A549 (cell line): ENCODE measurements around the gene DHX16. TPM values are rescaled to one million over a fixed set of nuclear protein-coding genes. Genes with fewer than 3 reads are reported as not detected.
A peak's percentile ranks its signal among the peaks of the same experiment; 100 is the strongest.

Source experiments
- ATAC-seq, 2 experiments: fragments of 200-7000 bp in 1 of 2; fragments of >200 bp in 1 of 2; cut with Nextera tagmentation in 1 of 2; cut with Tn5 transposase in 1 of 2; 3 replicates each; pipeline versions ENCODE4 v1.8.0 to v1.9.1; 2018 to 2020; ENCODE audit warnings: mild to moderate bottlenecking in 1 of 2, moderate library complexity in 1 of 2
- CTCF ChIA-PET: fragments of 300-600 bp; sonication (Branson Sonifier 250); formaldehyde crosslinking; extraction: SDS; loops from one replicate; lab custom pipeline; 2021; ENCODE audit warnings: antibody characterized with exemption, inconsistent platforms; lab: Yijun Ruan, JAX
- POLR2A ChIA-PET: fragments of 350-600 bp; formaldehyde crosslinking; extraction: SDS; loops from one replicate; lab custom pipeline; 2021; ENCODE audit warnings: antibody characterized with exemption, inconsistent platforms; lab: Yijun Ruan, JAX
- DNase-seq, 2 experiments: peaks; one replicate each; pipeline versions ENCODE4 v3.0.0 to v3.0.0-alpha.2; 2011 to 2016; ENCODE audit warnings: low read depth in 1 of 2, low spot score in 1 of 2
- FAIRE-seq: peaks from 2 replicates; lab custom pipeline; 2011; peaks lifted over from hg19 to GRCh38; lab: Jason Lieb, UNC
- H3K27ac ChIP-seq, 2 experiments: fragments of >200 bp; sonication (Bioruptor Twin); formaldehyde crosslinking; 3 replicates each; pipeline ENCODE4 v1.5.1; 2016 to 2017
- H3K4me1 ChIP-seq: fragments of >200 bp; sonication (Bioruptor Twin); formaldehyde crosslinking; 3 replicates; pipeline ENCODE4 v1.6.1; 2016
- H3K4me2 ChIP-seq: fragments of >200 bp; sonication (Bioruptor Twin); formaldehyde crosslinking; 3 replicates; pipeline ENCODE4 v1.6.1; 2016
- H3K4me3 ChIP-seq: fragments of >200 bp; sonication (Bioruptor Twin); formaldehyde crosslinking; 3 replicates; pipeline ENCODE4 v1.5.1; 2016
- H3K9me3 ChIP-seq: fragments of >200 bp; sonication (Bioruptor Twin); formaldehyde crosslinking; 3 replicates; pipeline ENCODE4 v1.6.1; 2016
- BCL3 ChIP-seq: fragments of >200 bp; sonication (Bioruptor Twin); formaldehyde crosslinking; IDR thresholded peaks from 3 replicates; pipeline ENCODE4 v1.6.1; 2016
- BHLHE40 ChIP-seq: IDR thresholded peaks from 2 replicates; pipeline ENCODE4 v1.6.1; 2012; ENCODE audit warnings: low read depth, low read length, inconsistent platforms
- CEBPB ChIP-seq, 2 experiments: fragments of >200 bp in 1 of 2; sonication (Bioruptor Twin) in 1 of 2; formaldehyde crosslinking in 1 of 2; IDR thresholded peaks; 2 replicates each; pipeline ENCODE4 v1.6.1; 2012 to 2016
- CHD4 ChIP-seq: fragments of 200-600 bp; sonication (generic); IDR thresholded peaks from 2 replicates; pipeline ENCODE4 v1.6.1; 2016; ENCODE audit warnings: antibody characterized with exemption, mild to moderate bottlenecking, borderline replicate concordance
- CTCF ChIP-seq: fragments of >200 bp; sonication (Bioruptor Twin); formaldehyde crosslinking; IDR thresholded peaks from 3 replicates; pipeline ENCODE4 v1.5.1; 2016
- E2F6 ChIP-seq: IDR thresholded peaks from 2 replicates; pipeline ENCODE4 v1.6.1; 2012; ENCODE audit warnings: low read depth, borderline replicate concordance
- EHF ChIP-seq: fragments of 250-450 bp; sonication (Bioruptor Pico); IDR thresholded peaks from 2 replicates; pipeline ENCODE4 v1.5.0; 2020; ENCODE audit warnings: mild to moderate bottlenecking
- ELK1 ChIP-seq: fragments of 150-350 bp; IDR thresholded peaks from 2 replicates; pipeline ENCODE4 v1.6.1; 2014; ENCODE audit warnings: low read depth, mild to moderate bottlenecking, low read length
- FOSB ChIP-seq: fragments of 250-450 bp; sonication (Bioruptor Pico); IDR thresholded peaks from 2 replicates; pipeline ENCODE4 v1.5.0; 2020; ENCODE audit warnings: mild to moderate bottlenecking, moderate library complexity
- FOSL2 ChIP-seq, 2 experiments: fragments of 450-650 bp in 1 of 2; fragments of >200 bp in 1 of 2; sonication (Bioruptor Twin) in 1 of 2; formaldehyde crosslinking; IDR thresholded peaks; 2 replicates each; pipeline versions ENCODE4 v1.5.0 to v1.6.1; 2016 to 2020; ENCODE audit warnings: mild to moderate bottlenecking in 1 of 2, moderate library complexity in 1 of 2
- FOXS1 ChIP-seq: fragments of 250-450 bp; sonication (Bioruptor Pico); IDR thresholded peaks from 2 replicates; pipeline ENCODE4 v1.5.0; 2020; ENCODE audit warnings: mild to moderate bottlenecking, moderate library complexity
- HDAC2 ChIP-seq: fragments of 200-600 bp; sonication (generic); IDR thresholded peaks from 2 replicates; pipeline ENCODE4 v1.6.1; 2016
- HES2 ChIP-seq: fragments of >200 bp; sonication (Bioruptor Twin); formaldehyde crosslinking; IDR thresholded peaks from 2 replicates; pipeline ENCODE4 v1.6.1; 2016
- HEYL ChIP-seq: fragments of 250-450 bp; sonication (Bioruptor Pico); IDR thresholded peaks from 2 replicates; pipeline ENCODE4 v1.8.0; 2021; ENCODE audit warnings: mild to moderate bottlenecking, moderate library complexity
- HOXB13 ChIP-seq: fragments of 250-450 bp; sonication (Bioruptor Pico); IDR thresholded peaks from 2 replicates; pipeline ENCODE4 v1.5.0; 2020; ENCODE audit warnings: low read depth, mild to moderate bottlenecking, moderate library complexity
- HOXB5 ChIP-seq: fragments of 250-450 bp; sonication (Bioruptor Pico); IDR thresholded peaks from 2 replicates; pipeline ENCODE4 v1.5.0; 2020; ENCODE audit warnings: mild to moderate bottlenecking, moderate library complexity
- JUN ChIP-seq, 2 experiments: fragments of >200 bp; sonication (Bioruptor Twin); formaldehyde crosslinking; IDR thresholded peaks; 2 replicates in 1 of 2; 3 replicates in 1 of 2; pipeline ENCODE4 v1.6.1; 2016 to 2017
- JUNB ChIP-seq: fragments of >200 bp; sonication (Bioruptor Twin); formaldehyde crosslinking; IDR thresholded peaks from 2 replicates; pipeline ENCODE4 v1.6.1; 2016
- KDM5A ChIP-seq: fragments of 200-600 bp; sonication (generic); IDR thresholded peaks from 2 replicates; pipeline ENCODE4 v1.6.1; 2016; ENCODE audit warnings: antibody characterized with exemption, mild to moderate bottlenecking
- MAX ChIP-seq: IDR thresholded peaks from 2 replicates; pipeline ENCODE4 v1.6.1; 2012
- PHF8 ChIP-seq: fragments of 200-600 bp; sonication (generic); IDR thresholded peaks from 2 replicates; pipeline ENCODE4 v1.6.1; 2016; ENCODE audit warnings: low read depth, mild to moderate bottlenecking, antibody characterized with exemption, moderate library complexity, borderline replicate concordance
- POLR2A ChIP-seq: IDR thresholded peaks from 2 replicates; pipeline ENCODE4 v1.6.1; 2012; ENCODE audit warnings: mild to moderate bottlenecking, low read length
- POLR2AphosphoS2 ChIP-seq: conservative IDR thresholded peaks from 2 replicates; pipeline ENCODE4 v1.6.1; 2012; ENCODE audit warnings: low read length, improper control_type of control experiment, inconsistent platforms
- RAD21 ChIP-seq, 2 experiments: fragments of >200 bp in 1 of 2; sonication (Bioruptor Twin) in 1 of 2; formaldehyde crosslinking in 1 of 2; IDR thresholded peaks in 1 of 2; conservative IDR thresholded peaks in 1 of 2; 2 replicates in 1 of 2; 3 replicates in 1 of 2; pipeline ENCODE4 v1.6.1; 2012 to 2018; ENCODE audit warnings: inconsistent platforms in 1 of 2
- RFX5 ChIP-seq: fragments of 450-650 bp; IDR thresholded peaks from 2 replicates; pipeline ENCODE4 v1.7.1; 2014; ENCODE audit warnings: antibody characterized with exemption, mild to moderate bottlenecking, moderate library complexity
- SMC3 ChIP-seq: fragments of >200 bp; sonication (Bioruptor Twin); formaldehyde crosslinking; IDR thresholded peaks from 3 replicates; pipeline ENCODE4 v1.6.1; 2018; ENCODE audit warnings: inconsistent platforms
- SREBF2 ChIP-seq: fragments of 450-650 bp; IDR thresholded peaks from 2 replicates; pipeline ENCODE4 v1.6.1; 2014; ENCODE audit warnings: mild to moderate bottlenecking, moderate library complexity
- TP53 ChIP-seq: fragments of 250-450 bp; sonication (Bioruptor Pico); IDR thresholded peaks from 2 replicates; pipeline ENCODE4 v1.5.0; 2021; ENCODE audit warnings: mild to moderate bottlenecking, moderate library complexity
- ZFP36 ChIP-seq: fragments of 450-650 bp; IDR thresholded peaks from 2 replicates; pipeline ENCODE4 v1.6.1; 2014; ENCODE audit warnings: borderline replicate concordance; ENCODE audit not compliant: partially characterized antibody
- whole genome bisulfite sequencing: methylation state at CpG from one replicate; pipeline ENCODE4 v1.1.6; 2017; ENCODE audit errors: missing lambda C conversion rate; 5-methylcytosine and 5-hydroxymethylcytosine counted together
- polyA plus RNA-seq, 4 experiments: library from polyadenylated mRNA; depleted of rRNA in 3 of 4; stranded (reverse); fragments of >200 nt; fragmentation: RNase III in 1 of 4; extraction: RNeasy Plus Mini Kit Qiagen cat#74134 plus additional on column Dnase treatment in 1 of 4; gene quantifications; 2 replicates in 3 of 4; 3 replicates in 1 of 4; pipeline ENCODE4 v1.2.3, GENCODE V29; 2011 to 2017

Gene DHX16
- polyA plus RNA-seq, 2 of the 4 experiments (the other 2 are of a cell fraction) = 31.6 TPM

- Histone ChIP-seq H3K4me1 (peaks cover 45% of the 10 kb centered on the region), H3K27ac (peak within 1 kb of the TSS; percentile 90 to 94), H3K9me3 (no peaks in the 10 kb centered on the region), H3K4me3 (peak within 1 kb of the TSS; percentile 56), H3K4me2 (peak within 1 kb of the TSS; percentile 88)
- peak; percentile 62 to 69 for ATAC-seq
- ChIA-PET POLR2A (interaction anchor here (1.1 to 1.5 kb wide), 4 partner anchors 17 to 54 kb away, joined by 4 to 7 read pairs (median 5); partner anchors contain the start of genes IER3 and MDC1), CTCF (interaction anchor here (0.7 to 6.9 kb wide), 4 partner anchors 13 to 41 kb away, joined by 3 to 84 read pairs (median 25); no protein-coding TSS in a partner anchor)
- 3% methylated on average over 20 of the region's 40 CpGs for whole genome bisulfite sequencing
- peak; percentile 60 to 73 for DNase-seq
- TF ChIP-seq RFX5 (no peak), EHF (CRISPR knock-in tag) (no peak), JUN (IDR thresholded peaks at IDR 0.05) (no peak), HOXB13 (CRISPR knock-in tag) (no peak), PHF8 (0 out of 2 replicates have a peak, but pooled peaks have one; percentile 26), HOXB5 (no peak), E2F6 (0 out of 2 replicates have a peak, but pooled peaks have one; percentile 30), CHD4 (no peak), ZFP36 (no peak), RAD21 (conservative IDR thresholded peaks at IDR 0.05 in 1 of 2, IDR thresholded peaks at IDR 0.05 in 1 of 2) (no peak), FOSL2 (IDR thresholded peaks at IDR 0.05) (no peak), FOSL2 (CRISPR knock-in tag; IDR thresholded peaks at IDR 0.05) (no peak), SREBF2 (no peak), POLR2AphosphoS2 (no peak), FOSB (CRISPR knock-in tag) (no peak), BHLHE40 (no peak), BCL3 (no peak), MAX (peak; percentile 24; the same call in 1 of the 2 replicates), FOXS1 (CRISPR knock-in tag) (no peak), HEYL (CRISPR knock-in tag) (no peak), JUNB (no peak), POLR2A (peak; percentile 62), CTCF (no peak), TP53 (no peak), KDM5A (no peak), ELK1 (no peak), CEBPB (IDR thresholded peaks at IDR 0.05) (no peak), SMC3 (no peak), HES2 (no peak), HDAC2 (no peak)
- FAIRE-seq = no peak
Observed at GRCh38 chr6:30690403-30691207, 17.8 kb upstream of the DHX16 start, which contains the start of gene NRM. TSS of gene NRM (minus strand) at chr6:30690984. CDS start at chr6:30690974, 10 bp downstream.
